GM12878 (cell line): ENCODE data around the gene CTNNA2. TPM values are rescaled to one million over a fixed set of nuclear protein-coding genes. Genes with fewer than 3 reads are reported as not detected.
A peak's percentile ranks its signal among the peaks of the same experiment; 100 is the strongest.

Source experiments
- ATAC-seq: fragments of 200-7000 bp; cut with Tn5 transposase; 3 replicates; pipeline ENCODE4 v1.9.1; 2020; ENCODE audit warnings: mild to moderate bottlenecking, moderate library complexity
- BruUV-seq: library from RNA; stranded (reverse); fragments of 400-500 nt; replicated peaks from 2 replicates; lab custom pipeline; 2021; lab: Mats Ljungman, UMichigan
- CTCF ChIA-PET: fragments of 300-600 bp; sonication (Branson Sonifier 250); formaldehyde crosslinking; extraction: SDS; loops from one replicate; lab custom pipeline; 2021; ENCODE audit warnings: inconsistent platforms; lab: Yijun Ruan, JAX
- POLR2A ChIA-PET: fragments of 350-600 bp; formaldehyde crosslinking; extraction: SDS; loops from one replicate; lab custom pipeline; 2021; ENCODE audit warnings: inconsistent platforms; lab: Charles Lee
- RAD21 ChIA-PET: fragments of 300-600 bp; sonication (Branson Sonifier 250); formaldehyde crosslinking; loops from one replicate; lab custom pipeline; 2023; ENCODE audit warnings: antibody characterized with exemption; ENCODE audit not compliant: unreplicated experiment; lab: Charles Lee
- SMC1A ChIA-PET: fragments of 300-600 bp; sonication (Branson Sonifier 250); formaldehyde crosslinking; loops from one replicate; lab custom pipeline; 2023; ENCODE audit not compliant: unreplicated experiment, uncharacterized antibody; lab: Charles Lee
- DNase-seq: peaks from one replicate; pipeline ENCODE4 v3.0.0-alpha.2; 2011; ENCODE audit warnings: low read depth, low spot score
- FAIRE-seq: peaks from 3 replicates; lab custom pipeline; 2011; peaks lifted over from hg19 to GRCh38; lab: Jason Lieb, UNC
- H2AFZ ChIP-seq: 2 replicates; pipeline ENCODE4 v1.6.0; 2011; ENCODE audit warnings: low read depth, low read length, control low read depth; ENCODE audit not compliant: control insufficient read depth
- H3K27ac ChIP-seq: 2 replicates; pipeline ENCODE4 v1.5.1; 2011; ENCODE audit warnings: control low read depth; ENCODE audit not compliant: control insufficient read depth, insufficient read depth
- H3K27me3 ChIP-seq, 2 experiments: replicated peaks in 1 of 2; 2 replicates each; pipeline versions ENCODE4 v1.6.0 to v1.6.1; 2011; ENCODE audit warnings: low read length in 1 of 2; ENCODE audit not compliant: control insufficient read depth in 2 of 2, insufficient read depth in 2 of 2
- H3K36me3 ChIP-seq, 2 experiments: 2 replicates each; pipeline ENCODE4 v1.5.1; 2011; ENCODE audit warnings: low read length in 1 of 2; ENCODE audit not compliant: control insufficient read depth in 2 of 2, insufficient read depth in 2 of 2
- H3K4me1 ChIP-seq: 2 replicates; pipeline ENCODE4 v1.6.1; 2011; ENCODE audit warnings: mild to moderate bottlenecking, low read length, moderate library complexity, mixed read lengths; ENCODE audit not compliant: control insufficient read depth, insufficient read depth
- H3K4me2 ChIP-seq: 2 replicates; pipeline ENCODE4 v1.6.0; 2011; ENCODE audit warnings: control low read depth; ENCODE audit not compliant: control insufficient read depth, insufficient read depth
- H3K4me3 ChIP-seq: fragments of 200-600 bp; sonication (generic); 2 replicates; pipeline ENCODE4 v1.5.1; 2016
- H3K79me2 ChIP-seq: 2 replicates; pipeline ENCODE4 v1.6.0; 2011; ENCODE audit warnings: low read length; ENCODE audit not compliant: control insufficient read depth, insufficient read depth
- H3K9ac ChIP-seq: 2 replicates; pipeline ENCODE4 v1.8.0; 2011; ENCODE audit warnings: low read length, control low read depth, mixed read lengths; ENCODE audit not compliant: control insufficient read depth, insufficient read depth
- H3K9me3 ChIP-seq: replicated peaks from 3 replicates; pipeline ENCODE4 v1.5.1; 2011; ENCODE audit warnings: mild to moderate bottlenecking, low read length; ENCODE audit not compliant: control insufficient read depth, insufficient read depth
- H4K20me1 ChIP-seq: 2 replicates; pipeline ENCODE4 v1.6.0; 2011; ENCODE audit not compliant: control insufficient read depth, insufficient read depth
- ATF7 ChIP-seq: fragments of 450-650 bp; IDR thresholded peaks from 2 replicates; pipeline ENCODE4 v1.6.1; 2016; ENCODE audit warnings: low read depth, mild to moderate bottlenecking
- CBX3 ChIP-seq: fragments of 200-600 bp; sonication (generic); IDR thresholded peaks from 2 replicates; pipeline ENCODE4 v1.6.1; 2016; ENCODE audit warnings: low read depth, borderline replicate concordance
- HDAC2 ChIP-seq: fragments of 200-600 bp; sonication (generic); IDR thresholded peaks from 2 replicates; pipeline ENCODE4 v1.6.1; 2017
- KLF5 ChIP-seq: fragments of 450-650 bp; IDR thresholded peaks from 2 replicates; pipeline ENCODE4 v1.6.1; 2014; ENCODE audit warnings: mild to moderate bottlenecking; ENCODE audit not compliant: partially characterized antibody
- PRDM15 ChIP-seq: fragments of 450-650 bp; formaldehyde crosslinking; IDR thresholded peaks from 2 replicates; pipeline ENCODE4 v1.4.0; 2020; ENCODE audit warnings: mild to moderate bottlenecking, moderate library complexity
- SMC3 ChIP-seq: IDR thresholded peaks from 2 replicates; pipeline ENCODE4 v1.6.1; 2011; ENCODE audit warnings: low read length, improper control_type of control experiment, borderline replicate concordance
- in situ Hi-C: fragments of 300-500 bp; cut with MboI; formaldehyde crosslinking; loops from 9 replicates; pipeline ENCODE4 v1.14.3; 2018; ENCODE audit warnings: mixed read lengths
- intact Hi-C: fragments of 100-400 bp; cut with micrococcal nuclease; formaldehyde crosslinking; loops from one replicate; pipeline ENCODE4 v1.14.2; 2022; ENCODE audit not compliant: unreplicated experiment
- polyA plus RNA-seq, 11 experiments: library from polyadenylated mRNA; depleted of rRNA in 4 of 11; unstranded in 6 of 11; stranded (reverse) in 5 of 11; fragments of >200 nt; fragmentation: Nextera tagmentation in 4 of 11; fragmentation: Illumina TruSeq in 1 of 11; extraction: Ambion mirVana in 4 of 11; extraction: Trizol in 1 of 11; gene quantifications; 1 replicate in 1 of 11; 2 replicates in 10 of 11; pipeline versions ENCODE4 v1.2.1 to v1.2.3, GENCODE V29; 2011 to 2016; ENCODE audit warnings: inconsistent platforms in 2 of 11, missing spikeins in 2 of 11, low read depth in 1 of 11
- total RNA-seq, 4 experiments: library from RNA; depleted of rRNA in 3 of 4; stranded (reverse); fragments of >200 nt in 3 of 4; fragmentation: Illumina TruSeq in 1 of 4; extraction: Trizol in 1 of 4; gene quantifications; 2 replicates each; pipeline versions ENCODE4 v1.2.1 to v1.2.3, GENCODE V29; 2013 to 2021
- TF ChIP-seq, protein P1 (sequence below): fragments of 450-650 bp; formaldehyde crosslinking; IDR thresholded peaks from 2 replicates; pipeline ENCODE4 v1.4.0; 2022; ENCODE audit warnings: mild to moderate bottlenecking, moderate library complexity
- TF ChIP-seq, protein P2 (sequence below): IDR thresholded peaks from 2 replicates; pipeline ENCODE4 v1.6.1; 2011; ENCODE audit warnings: low read depth, mild to moderate bottlenecking, low read length, moderate library complexity, borderline replicate concordance; ENCODE audit errors: extremely low read depth

CTNNA2 gene
- total and polyA plus RNA-seq, 10 of the 15 experiments (the other 5 are each of a cell fraction or from before 2014, with no cell fraction given) = 2.4 to 36.2 (median 6.6) TPM

GRCh38 chr2:80324525-80324924 lies 811.7 kb downstream of the CTNNA2 start (continued):
- no peak for TF ChIP-seq PRDM15
- no peak for TF ChIP-seq ATF7
- TF ChIP-seq CBX3 = no peak
- TF ChIP-seq HDAC2 = no peak

DNA sequence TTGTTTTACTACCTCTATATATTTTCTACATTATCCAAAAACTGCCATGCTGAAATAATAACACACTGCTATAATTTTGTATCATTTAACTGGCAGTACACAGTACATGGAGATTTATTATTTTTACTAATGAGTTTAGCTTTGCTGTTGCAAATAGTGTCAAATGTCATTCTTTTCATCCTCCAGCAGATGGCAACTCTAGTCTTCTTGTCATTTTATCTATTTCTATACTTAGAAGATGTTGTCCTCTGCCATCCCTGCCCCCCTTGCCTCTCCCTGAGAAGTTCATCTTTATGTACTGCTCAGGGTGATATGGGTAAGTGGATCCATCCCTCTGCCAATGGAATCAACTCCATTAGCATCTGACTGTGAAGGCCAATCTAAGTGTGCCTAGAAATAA lies 813.4 kb downstream of the CTNNA2 start:
- Histone ChIP-seq H3K9ac (no peak overlapping the region), H3K9me3 (no peaks in the 10 kb centered on the region), H3K27ac (no peak overlapping the region), H4K20me1 (no peaks in the 10 kb centered on the region), H3K4me2 (no peak overlapping the region), H3K79me2 (no peaks in the 10 kb centered on the region), H3K27me3 (peaks cover 0 to 6% of the 10 kb centered on the region in 2 experiments; a peak in 2 of 4 replicates), H3K36me3 (no peaks in the 10 kb centered on the region), H3K4me3 (no peak overlapping the region), H3K4me1 (no peaks in the 10 kb centered on the region; the same call in 1 of the 2 replicates), H2AFZ (no peak overlapping the region)
- intact Hi-C loops = loop anchor here (1.0 to 10.0 kb wide), 3 partner anchors 139 to 529 kb away; no protein-coding TSS in a partner anchor
- ChIA-PET SMC1A (interaction anchor here (0.6 to 8.9 kb wide), 47 partner anchors 9 to 939 kb away, joined by 3 to 530 read pairs (median 5); no protein-coding TSS in a partner anchor), CTCF (interaction anchor here (0.7 to 9.9 kb wide), 44 partner anchors 10 to 939 kb away, joined by 3 to 440 read pairs (median 4); no protein-coding TSS in a partner anchor), RAD21 (interaction anchor here (0.6 to 6.4 kb wide), 26 partner anchors 9 to 524 kb away, joined by 3 to 385 read pairs (median 4); no protein-coding TSS in a partner anchor), POLR2A (interaction anchor here (1.4 to 2.2 kb wide), 4 partner anchors 147 to 202 kb away, joined by 3 to 17 read pairs (median 6); no protein-coding TSS in a partner anchor)
- peak; percentile 75 for ATAC-seq
- peak; percentile 49 for FAIRE-seq
- DNase-seq = peak; percentile 17
- in situ Hi-C loops = loop anchor here (5.0 kb wide), 1 partner anchor 176 kb away; no protein-coding TSS in a partner anchor
- no TSS peak for BruUV-seq
- TF ChIP-seq KLF5 = no peak
- TF ChIP-seq, protein P1, sequence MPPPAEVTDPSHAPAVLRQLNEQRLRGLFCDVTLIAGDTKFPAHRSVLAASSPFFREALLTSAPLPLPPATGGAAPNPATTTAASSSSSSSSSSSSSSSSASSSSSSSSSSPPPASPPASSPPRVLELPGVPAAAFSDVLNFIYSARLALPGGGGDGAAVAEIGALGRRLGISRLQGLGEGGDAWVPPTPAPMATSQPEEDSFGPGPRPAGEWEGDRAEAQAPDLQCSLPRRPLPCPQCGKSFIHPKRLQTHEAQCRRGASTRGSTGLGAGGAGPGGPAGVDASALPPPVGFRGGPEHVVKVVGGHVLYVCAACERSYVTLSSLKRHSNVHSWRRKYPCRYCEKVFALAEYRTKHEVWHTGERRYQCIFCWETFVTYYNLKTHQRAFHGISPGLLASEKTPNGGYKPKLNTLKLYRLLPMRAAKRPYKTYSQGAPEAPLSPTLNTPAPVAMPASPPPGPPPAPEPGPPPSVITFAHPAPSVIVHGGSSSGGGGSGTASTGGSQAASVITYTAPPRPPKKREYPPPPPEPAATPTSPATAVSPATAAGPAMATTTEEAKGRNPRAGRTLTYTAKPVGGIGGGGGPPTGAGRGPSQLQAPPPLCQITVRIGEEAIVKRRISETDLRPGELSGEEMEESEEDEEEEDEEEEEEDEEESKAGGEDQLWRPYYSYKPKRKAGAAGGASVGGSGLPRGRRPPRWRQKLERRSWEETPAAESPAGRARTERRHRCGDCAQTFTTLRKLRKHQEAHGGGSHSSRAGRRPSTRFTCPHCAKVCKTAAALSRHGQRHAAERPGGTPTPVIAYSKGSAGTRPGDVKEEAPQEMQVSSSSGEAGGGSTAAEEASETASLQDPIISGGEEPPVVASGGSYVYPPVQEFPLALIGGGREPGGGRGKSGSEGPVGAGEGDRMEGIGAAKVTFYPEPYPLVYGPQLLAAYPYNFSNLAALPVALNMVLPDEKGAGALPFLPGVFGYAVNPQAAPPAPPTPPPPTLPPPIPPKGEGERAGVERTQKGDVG (CRISPR knock-in tag) = no peak
- no peak for TF ChIP-seq PRDM15
- TF ChIP-seq SMC3 = peak; percentile 86
- TF ChIP-seq, protein P2, sequence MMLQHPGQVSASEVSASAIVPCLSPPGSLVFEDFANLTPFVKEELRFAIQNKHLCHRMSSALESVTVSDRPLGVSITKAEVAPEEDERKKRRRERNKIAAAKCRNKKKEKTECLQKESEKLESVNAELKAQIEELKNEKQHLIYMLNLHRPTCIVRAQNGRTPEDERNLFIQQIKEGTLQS = no peak
